GM12892 (cell line): ENCODE measurements around the gene PNPLA6.

ENCODE experiments used
- POLR2A ChIP-seq: IDR thresholded peaks from 2 replicates; pipeline ENCODE4 v1.6.1; 2011; ENCODE audit warnings: low read depth, low read length, control low read depth
- POLR2AphosphoS5 ChIP-seq: IDR thresholded peaks from 2 replicates; pipeline ENCODE4 v1.6.1; 2011; ENCODE audit warnings: low read depth, low read length, control low read depth

DNA sequence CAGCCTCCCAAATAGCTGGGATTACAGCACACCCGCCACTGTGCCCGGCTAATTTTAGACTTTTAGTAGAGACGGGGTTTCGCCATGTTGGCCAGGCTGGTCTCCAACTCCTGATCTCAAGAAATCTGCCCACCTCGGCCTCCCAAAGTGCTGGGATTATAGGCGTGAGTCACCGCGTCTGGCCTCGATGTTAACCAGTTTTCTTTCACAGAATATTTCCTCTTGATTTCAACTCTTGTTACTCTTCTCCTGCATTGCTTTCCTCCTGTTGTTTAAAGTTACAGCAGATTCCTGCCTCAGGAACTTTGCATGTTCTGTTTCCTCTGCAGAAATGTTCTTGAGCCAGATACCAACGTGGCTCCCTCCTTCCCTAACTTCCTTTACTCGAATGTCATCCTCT is 43.0 kb upstream of the PNPLA6 start:
- TF ChIP-seq POLR2A (no peak), POLR2AphosphoS5 (no peak)
